Liver (tissue), 3 donors: ENCODE measurements around the gene KIFC1.
"Not testable (repeated sequence)": the region's sequence is repeated elsewhere in the genome, so short reads cannot be mapped to it uniquely, and the experiment has no call there.

ENCODE experiments used
- CTCF ChIP-seq: fragments of 150-350 bp; IDR thresholded peaks from 2 replicates; pipeline ENCODE4 v1.5.1; 2017; ENCODE audit warnings: improper control_type of control experiment, low read depth, low read length; ENCODE audit not compliant: missing input control
- GABPA ChIP-seq, 2 donors: IDR thresholded peaks in 1 of 2; conservative IDR thresholded peaks in 1 of 2; 2 replicates each; pipeline ENCODE4 v1.6.1; 2016; ENCODE audit warnings: antibody characterized with exemption in 2 of 2, mild to moderate bottlenecking in 1 of 2, moderate library complexity in 1 of 2
- ZBTB33 ChIP-seq: IDR thresholded peaks from 2 replicates; pipeline ENCODE4 v1.6.1; 2016; ENCODE audit warnings: antibody characterized with exemption
- donor health status: healthy.
- donor health status: healthy.

- TF ChIP-seq GABPA (IDR thresholded peaks at IDR 0.05 in 1 of 2, conservative IDR thresholded peaks at IDR 0.05 in 1 of 2); ZBTB33; CTCF: not testable (repeated sequence)
Observed at GRCh38 chr6:33399881-33400280, 8.3 kb downstream of the KIFC1 start.
